B cell (primary cell): Measurements from ENCODE around the gene PDCD1LG2. TPM values are rescaled to one million over a fixed set of nuclear protein-coding genes. Genes with fewer than 3 reads are reported as not detected.

Experiments
- ATAC-seq: fragments of 200-7000 bp; cut with Tn5 transposase; one replicate; pipeline ENCODE4 v1.10.0; 2021; ENCODE audit warnings: low read depth, mild to moderate bottlenecking, moderate number of reproducible peaks, moderate library complexity
- CTCF ChIA-PET: fragments of 350-600 bp; sonication (Branson Sonifier 250); formaldehyde crosslinking; loops from one replicate; lab custom pipeline; 2021; ENCODE audit warnings: antibody characterized with exemption, inconsistent platforms; lab: Charles Lee
- POLR2A ChIA-PET: fragments of 350-600 bp; sonication (Branson Sonifier 250); formaldehyde crosslinking; loops from one replicate; lab custom pipeline; 2021; ENCODE audit warnings: antibody characterized with exemption; lab: Charles Lee
- DNase-seq: peaks from one replicate; pipeline ENCODE4 v3.0.0; 2013
- H2AFZ ChIP-seq: 2 replicates; pipeline ENCODE4 v1.6.1; 2012; ENCODE audit warnings: mild to moderate bottlenecking, low read depth, low read length; ENCODE audit not compliant: insufficient read depth, poor library complexity, severe bottlenecking
- H3K27ac ChIP-seq, 2 donors: 1 replicate in 1 of 2; 2 replicates in 1 of 2; pipeline ENCODE4 v1.5.1; 2012 to 2013; ENCODE audit warnings: low read length in 2 of 2, mild to moderate bottlenecking in 2 of 2, moderate library complexity in 1 of 2
- H3K27me3 ChIP-seq, 4 experiments: fragments of 200-600 bp in 1 of 4; sonication (generic) in 1 of 4; replicated peaks in 1 of 4; 1 replicate in 2 of 4; 2 replicates in 2 of 4; pipeline versions ENCODE4 v1.6.1 to v1.7.0; 2013 to 2016; ENCODE audit warnings: low read length in 3 of 4, mild to moderate bottlenecking in 2 of 4, mixed read lengths in 1 of 4, moderate library complexity in 1 of 4; ENCODE audit not compliant: insufficient read depth in 4 of 4, control insufficient read depth in 3 of 4; ENCODE audit errors: control extremely low read depth in 1 of 4
- H3K36me3 ChIP-seq, 2 experiments: replicated peaks in 1 of 2; 1 replicate in 1 of 2; 2 replicates in 1 of 2; pipeline versions ENCODE4 v1.6.1 to v1.7.1; 2013; ENCODE audit warnings: low read length in 1 of 2; ENCODE audit not compliant: insufficient read depth in 2 of 2, control insufficient read depth in 1 of 2; ENCODE audit errors: control extremely low read depth in 1 of 2, extremely low read depth in 1 of 2
- H3K4me1 ChIP-seq, 2 donors: fragments of 200-600 bp in 1 of 2; sonication (generic) in 1 of 2; 1 replicate in 1 of 2; 2 replicates in 1 of 2; pipeline versions ENCODE4 v1.5.1 to v1.6.1; 2013 to 2017; ENCODE audit warnings: low read length in 2 of 2; ENCODE audit not compliant: control insufficient read depth in 2 of 2, insufficient read depth in 2 of 2
- H3K4me2 ChIP-seq: replicated peaks from 2 replicates; pipeline ENCODE3; 2012; ENCODE audit warnings: mild to moderate bottlenecking, low read depth, low read length; ENCODE audit not compliant: poor library complexity, severe bottlenecking
- H3K4me3 ChIP-seq, 5 experiments: fragments of 200-600 bp in 1 of 5; sonication (generic) in 1 of 5; 1 replicate in 3 of 5; 2 replicates in 2 of 5; pipeline versions ENCODE4 v1.5.1 to v1.7.0; 2011 to 2016; ENCODE audit warnings: low read length in 4 of 5, mild to moderate bottlenecking in 4 of 5, low read depth in 2 of 5, control low read depth in 1 of 5, moderate library complexity in 1 of 5; ENCODE audit not compliant: insufficient read depth in 1 of 5; ENCODE audit errors: control extremely low read depth in 1 of 5, extremely low read depth in 1 of 5
- H3K79me2 ChIP-seq: fragments of 200-600 bp; sonication (generic); one replicate; pipeline ENCODE4 v1.6.0; 2016; ENCODE audit warnings: low read length; ENCODE audit not compliant: control insufficient read depth, insufficient read depth
- H3K9ac ChIP-seq: fragments of 200-600 bp; sonication (generic); 2 replicates; pipeline ENCODE4 v1.6.1; 2017; ENCODE audit warnings: mild to moderate bottlenecking, low read length, moderate library complexity
- H3K9me3 ChIP-seq, 3 donors: one replicate each; pipeline versions ENCODE4 v1.6.1 to v1.7.1; 2013; ENCODE audit warnings: low read length in 2 of 3; ENCODE audit not compliant: control insufficient read depth in 2 of 3, insufficient read depth in 1 of 3; ENCODE audit errors: control extremely low read depth in 1 of 3
- H4K20me1 ChIP-seq: 2 replicates; pipeline ENCODE4 v1.6.0; 2012; ENCODE audit warnings: mild to moderate bottlenecking, low read length; ENCODE audit not compliant: insufficient read depth, control insufficient read depth, poor library complexity, severe bottlenecking
- H3K27ac Mint-ChIP-seq: one replicate; pipeline ENCODE4 v1.8.0; 2021; ENCODE audit warnings: mixed read lengths
- H3K27me3 Mint-ChIP-seq: one replicate; pipeline ENCODE4 v1.8.0; 2021; ENCODE audit warnings: mixed read lengths
- H3K4me1 Mint-ChIP-seq: one replicate; pipeline ENCODE4 v1.8.0; 2021; ENCODE audit warnings: mixed read lengths
- H3K4me3 Mint-ChIP-seq: one replicate; pipeline ENCODE4 v1.8.0; 2021; ENCODE audit warnings: mixed read lengths
- H3K9me3 Mint-ChIP-seq: one replicate; pipeline ENCODE4 v1.8.0; 2022; ENCODE audit warnings: mixed read lengths; ENCODE audit not compliant: insufficient read depth
- CTCF ChIP-seq: fragments of 200-600 bp; IDR thresholded peaks from one replicate; pipeline ENCODE4 v1.8.0; 2022; ENCODE audit warnings: antibody characterized with exemption, mild to moderate bottlenecking
- EZH2 ChIP-seq: IDR thresholded peaks from 2 replicates; pipeline ENCODE4 v1.6.1; 2012; ENCODE audit warnings: borderline replicate concordance, low read depth, mild to moderate bottlenecking, moderate library complexity, low read length; ENCODE audit not compliant: insufficient read depth, poor library complexity, severe bottlenecking
- WGBS: methylation state at CpG from one replicate; pipeline ENCODE4 v1.1.5; 2013; ENCODE audit warnings: missing lambda C conversion rate; ENCODE audit not compliant: insufficient coverage; 5-methylcytosine and 5-hydroxymethylcytosine counted together
- intact Hi-C: fragments of 100-400 bp; cut with micrococcal nuclease; formaldehyde crosslinking; loops from one replicate; pipeline ENCODE4 v1.10.0; 2022
- polyA plus RNA-seq: library from polyadenylated mRNA; depleted of rRNA; stranded (reverse); fragments of >200 nt; gene quantifications from 2 replicates; pipeline ENCODE4 v1.2.3, GENCODE V29; 2012
- total RNA-seq, 2 donors: library from RNA; stranded (reverse); fragments of 120-200 nt in 1 of 2; gene quantifications; 1 replicate in 1 of 2; 2 replicates in 1 of 2; pipeline versions ENCODE4 v1.2.3 to v1.2.4, GENCODE V29; 2013 to 2022

Gene PDCD1LG2
- total and polyA plus RNA-seq, 2 donors (not counting 1 experiment from before 2014, with no cell fraction given): 0.67 TPM; not detected in 1

- Histone ChIP-seq H3K79me2 (no peaks in the 10 kb centered on the region), H3K4me2 (no peak overlapping the region), H3K9ac (no peak overlapping the region), H3K36me3 (no peaks in the 10 kb centered on the region), H3K27me3 (peaks cover 0 to 17% (median 5%) of the 10 kb centered on the region in 4 experiments), H3K4me3 (no peak overlapping the region), H4K20me1 (no peaks in the 10 kb centered on the region), H3K4me1 (no peaks in the 10 kb centered on the region), H2AFZ (no peak overlapping the region), H3K9me3 (peaks cover 0 to 6% (median 3%) of the 10 kb centered on the region in 3 donors), H3K27ac (no peak overlapping the region)
- WGBS: 69% methylated on average over 13 of the region's 18 CpGs
- no peak overlapping the region for H3K27ac Mint-ChIP-seq
- intact Hi-C loops: no loop called here
- H3K9me3 Mint-ChIP-seq: no peaks in the 10 kb centered on the region
- ChIA-PET POLR2A (no interaction called here), CTCF (interaction anchor here (1.1 kb wide), 1 partner anchor 10 kb away, joined by 3 read pairs; the partner anchor contains the start of gene PDCD1LG2)
- TF ChIP-seq EZH2 (no peak), CTCF (no peak)
- no peaks in the 10 kb centered on the region for H3K4me1 Mint-ChIP-seq
- DNase-seq: no peak
- no peaks in the 10 kb centered on the region for H3K27me3 Mint-ChIP-seq
- no peak for ATAC-seq
- no peak overlapping the region for H3K4me3 Mint-ChIP-seq
These were observed 9.7 kb upstream of the PDCD1LG2 start for GRCh38 chr9:5500441-5501235.

DNA sequence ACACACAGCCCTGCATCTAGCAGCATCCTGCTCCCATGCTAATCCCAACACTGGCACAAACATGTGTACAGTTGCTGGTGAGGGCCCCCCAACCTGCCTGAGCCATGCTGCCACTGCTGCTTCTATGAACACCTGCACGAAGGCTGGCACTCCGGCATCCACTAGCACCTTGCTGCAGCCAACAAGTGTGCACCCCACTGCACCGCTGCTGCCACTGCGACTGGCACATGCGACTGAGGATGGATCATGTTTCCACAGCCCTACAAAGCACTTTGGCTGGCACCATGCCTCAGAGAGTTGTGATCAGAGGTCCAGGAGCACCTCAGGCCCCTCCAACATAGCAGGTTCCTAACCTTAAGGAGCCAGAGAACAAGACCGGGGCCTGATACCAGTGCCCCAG lies 7.8 kb upstream of the PDCD1LG2 start:
- ChIA-PET CTCF (no interaction called here), POLR2A (no interaction called here)
- Histone ChIP-seq H3K4me2 (no peak overlapping the region), H3K36me3 (no peaks in the 10 kb centered on the region), H3K9ac (no peak overlapping the region), H3K4me3 (no peak overlapping the region), H3K27ac (no peak overlapping the region), H4K20me1 (no peaks in the 10 kb centered on the region), H3K79me2 (no peaks in the 10 kb centered on the region), H3K27me3 (peaks cover 0 to 17% (median 5%) of the 10 kb centered on the region in 4 experiments), H3K9me3 (peaks cover 0 to 6% (median 3%) of the 10 kb centered on the region in 3 donors), H3K4me1 (no peaks in the 10 kb centered on the region), H2AFZ (no peak overlapping the region)
- TF ChIP-seq EZH2 (no peak), CTCF (no peak)
- WGBS: 100% methylated on average over 5 of the region's 6 CpGs
- no peak overlapping the region for H3K4me3 Mint-ChIP-seq
- no peaks in the 10 kb centered on the region for H3K9me3 Mint-ChIP-seq
- ATAC-seq: no peak
- H3K27me3 Mint-ChIP-seq: no peaks in the 10 kb centered on the region
- no peak overlapping the region for H3K27ac Mint-ChIP-seq
- no peak for DNase-seq
- intact Hi-C loops: no loop called here
- no peaks in the 10 kb centered on the region for H3K4me1 Mint-ChIP-seq
